Measurements from ENCODE around the gene METTL8. TPM values are rescaled to one million over a fixed set of nuclear protein-coding genes. Genes with fewer than 3 reads are reported as not detected.

METTL8 gene
- total and polyA plus RNA-seq, 12 donors = 1.7 to 13.6 (median 11.3) TPM

DNA sequence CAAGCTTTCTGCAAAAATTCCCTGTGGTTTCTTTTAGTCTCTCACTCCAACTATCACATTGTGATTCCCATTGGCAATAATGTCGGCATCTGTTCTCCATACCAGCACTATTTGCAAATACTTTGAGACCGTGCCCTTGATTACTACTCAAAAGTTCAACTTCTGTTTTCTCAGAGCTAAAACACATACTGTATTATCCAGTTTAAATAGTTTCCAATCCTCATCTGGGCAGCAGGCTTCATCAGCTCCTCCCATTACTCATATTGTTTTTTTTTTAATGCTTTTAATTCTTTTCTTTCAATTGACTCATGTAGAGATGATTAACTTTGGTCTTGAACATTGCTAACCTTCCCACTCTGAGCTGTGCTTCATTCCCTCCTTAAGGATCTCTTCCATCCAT is 135.8 kb downstream of the METTL8 start:
- ATAC-seq = no peak

DNA sequence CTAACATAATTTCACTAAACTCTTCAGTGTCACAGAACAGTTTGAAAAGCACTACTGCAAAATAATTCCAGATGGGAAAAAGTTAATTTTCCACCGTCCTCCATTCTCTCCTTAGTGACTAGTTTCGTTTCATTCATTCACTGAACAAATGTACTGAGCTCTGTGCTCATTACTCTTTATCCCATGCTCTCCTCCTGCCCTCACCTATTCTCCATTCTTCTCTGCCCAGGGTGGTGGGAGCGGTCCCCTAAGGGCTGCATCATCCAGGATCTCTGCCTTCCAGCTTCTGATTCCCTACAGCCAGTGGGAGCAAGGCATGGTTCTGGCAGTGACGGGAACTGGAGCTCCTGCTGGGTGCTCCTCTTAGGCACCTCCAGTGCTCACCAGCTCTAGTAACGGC is 139.2 kb downstream of the METTL8 start:
- no peaks in the 10 kb centered on the region for H3K27me3 ChIP-seq
- 87 to 89% methylated on average over 5 of the region's 5 CpGs for WGBS, 2 donors
- no peak for DNase-seq
- no peaks in the 10 kb centered on the region for H3K4me1 ChIP-seq
- no peaks in the 10 kb centered on the region for H3K36me3 ChIP-seq
- TF ChIP-seq, protein P1, sequence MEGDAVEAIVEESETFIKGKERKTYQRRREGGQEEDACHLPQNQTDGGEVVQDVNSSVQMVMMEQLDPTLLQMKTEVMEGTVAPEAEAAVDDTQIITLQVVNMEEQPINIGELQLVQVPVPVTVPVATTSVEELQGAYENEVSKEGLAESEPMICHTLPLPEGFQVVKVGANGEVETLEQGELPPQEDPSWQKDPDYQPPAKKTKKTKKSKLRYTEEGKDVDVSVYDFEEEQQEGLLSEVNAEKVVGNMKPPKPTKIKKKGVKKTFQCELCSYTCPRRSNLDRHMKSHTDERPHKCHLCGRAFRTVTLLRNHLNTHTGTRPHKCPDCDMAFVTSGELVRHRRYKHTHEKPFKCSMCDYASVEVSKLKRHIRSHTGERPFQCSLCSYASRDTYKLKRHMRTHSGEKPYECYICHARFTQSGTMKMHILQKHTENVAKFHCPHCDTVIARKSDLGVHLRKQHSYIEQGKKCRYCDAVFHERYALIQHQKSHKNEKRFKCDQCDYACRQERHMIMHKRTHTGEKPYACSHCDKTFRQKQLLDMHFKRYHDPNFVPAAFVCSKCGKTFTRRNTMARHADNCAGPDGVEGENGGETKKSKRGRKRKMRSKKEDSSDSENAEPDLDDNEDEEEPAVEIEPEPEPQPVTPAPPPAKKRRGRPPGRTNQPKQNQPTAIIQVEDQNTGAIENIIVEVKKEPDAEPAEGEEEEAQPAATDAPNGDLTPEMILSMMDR (IDR thresholded peaks at IDR 0.05) = no peak
- no peaks in the 10 kb centered on the region for H3K9me3 ChIP-seq
- ATAC-seq = no peak
- H3K27ac ChIP-seq = no peak overlapping the region
- intact Hi-C loops (cut with DNase I) = no loop called here
- no peak overlapping the region for H3K4me3 ChIP-seq

More for the DNA sequence above, 135.8 kb downstream of the METTL8 start:
- Histone ChIP-seq H3K4me3 (no peak overlapping the region), H3K9me3 (no peaks in the 10 kb centered on the region), H3K4me1 (no peaks in the 10 kb centered on the region), H3K36me3 (no peaks in the 10 kb centered on the region), H3K27me3 (no peaks in the 10 kb centered on the region), H3K27ac (no peak overlapping the region)
- DNase-seq = no peak
- 93 to 94% methylated on average over 2 of the region's 2 CpGs for WGBS, 2 donors
- TF ChIP-seq, protein P1 (IDR thresholded peaks at IDR 0.05) = no peak
- intact Hi-C loops (cut with DNase I) = no loop called here

DNA sequence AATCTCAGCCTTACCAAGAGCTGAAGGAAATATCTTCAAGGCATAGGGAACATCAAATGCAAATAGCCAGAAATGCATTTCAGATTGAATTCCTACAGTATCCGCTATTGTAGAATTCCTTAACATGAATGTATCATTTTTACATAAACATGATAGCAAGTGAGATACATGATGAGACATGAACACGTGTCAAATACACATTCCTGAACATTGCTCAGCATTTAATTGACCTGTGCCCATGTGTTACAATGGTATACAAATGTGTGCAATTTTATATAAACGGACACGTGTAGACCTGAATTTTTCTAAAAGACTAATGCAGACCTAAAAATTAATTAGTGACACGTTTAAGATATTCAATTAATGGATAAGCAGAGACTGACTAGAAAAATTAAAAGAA is 140.1 kb downstream of the METTL8 start:
- H3K27ac ChIP-seq = no peak overlapping the region
- no peaks in the 10 kb centered on the region for H3K36me3 ChIP-seq
- intact Hi-C loops (cut with DNase I) = no loop called here
- DNase-seq (no peak), ATAC-seq (no peak)
- TF ChIP-seq, protein P1 (IDR thresholded peaks at IDR 0.05) = no peak
- no peaks in the 10 kb centered on the region for H3K9me3 ChIP-seq
- no peaks in the 10 kb centered on the region for H3K4me1 ChIP-seq
- 84% methylated on average over 5 of the region's 5 CpGs for WGBS, 2 donors
- no peak overlapping the region for H3K4me3 ChIP-seq
- no peaks in the 10 kb centered on the region for H3K27me3 ChIP-seq

DNA sequence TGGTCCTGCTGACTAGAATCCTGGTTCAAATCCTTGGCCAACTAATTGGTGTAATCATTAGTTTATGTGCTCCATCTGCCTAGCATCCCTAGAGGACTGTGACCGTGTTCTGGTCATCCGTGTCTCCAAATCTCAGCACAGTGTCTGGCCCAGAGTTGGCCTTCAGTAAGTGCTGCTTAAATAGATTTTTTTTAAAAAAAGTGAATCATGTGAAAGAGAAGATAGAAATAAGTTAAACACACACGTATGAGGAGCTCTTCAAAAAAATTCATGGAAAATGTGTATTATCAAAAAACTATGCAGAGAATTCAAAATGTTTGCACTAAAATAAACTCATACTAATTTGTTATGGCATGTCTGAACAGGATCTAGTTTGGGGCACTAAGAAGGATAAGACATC is 143.8 kb downstream of the METTL8 start:
- Histone ChIP-seq H3K27ac (no peak overlapping the region), H3K36me3 (no peaks in the 10 kb centered on the region), H3K27me3 (no peaks in the 10 kb centered on the region), H3K9me3 (no peaks in the 10 kb centered on the region), H3K4me1 (no peaks in the 10 kb centered on the region), H3K4me3 (no peak overlapping the region)
- ATAC-seq (no peak), DNase-seq (no peak)
- intact Hi-C loops (cut with DNase I) = no loop called here
- TF ChIP-seq, protein P1 (IDR thresholded peaks at IDR 0.05) = no peak
- 71 to 73% methylated on average over 3 of the region's 3 CpGs for WGBS, 2 donors

DNA sequence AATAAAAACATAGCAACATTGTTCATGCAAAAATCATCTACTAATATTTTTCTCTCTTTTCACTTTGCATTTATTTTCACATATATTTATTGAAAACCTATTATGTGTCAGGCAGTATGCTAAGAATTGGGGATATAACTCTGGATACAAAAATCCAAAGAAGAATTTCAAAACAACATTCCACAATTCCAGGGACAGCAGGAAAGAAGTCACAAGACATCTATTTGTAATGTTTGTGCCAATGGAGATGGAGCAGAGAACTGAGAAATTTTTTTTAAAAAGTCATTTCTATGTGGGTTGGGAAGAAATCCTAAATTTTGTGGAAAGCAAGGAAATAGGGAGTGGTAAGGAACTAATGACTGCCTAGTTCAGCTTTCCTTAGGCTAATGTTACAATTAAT is 144.5 kb downstream of the METTL8 start:
- no peak for ATAC-seq
- Histone ChIP-seq H3K27ac (no peak overlapping the region), H3K4me3 (no peak overlapping the region), H3K9me3 (no peaks in the 10 kb centered on the region), H3K36me3 (no peaks in the 10 kb centered on the region), H3K27me3 (no peaks in the 10 kb centered on the region), H3K4me1 (no peaks in the 10 kb centered on the region)
- intact Hi-C loops (cut with DNase I) = no loop called here
- no peak for DNase-seq
- TF ChIP-seq, protein P1 (IDR thresholded peaks at IDR 0.05) = no peak

Measured in heart right ventricle (tissue), 16 donors.